HT-29 (cell line): ENCODE results near the gene RNU6-9. TPM values are rescaled to one million over a fixed set of nuclear protein-coding genes. Genes with fewer than 3 reads are reported as not detected.

ENCODE experiments used
- DNase-seq: peaks from one replicate; pipeline ENCODE4 v3.0.0-alpha.2; 2015; ENCODE audit warnings: low spot score
- total RNA-seq: library from RNA; depleted of rRNA; stranded (reverse); fragments of >200 nt; shearing (Covaris generic); gene quantifications from 2 replicates; pipeline ENCODE4 v1.2.3, GENCODE V29; 2014

Gene RNU6-9
- total RNA-seq, 1 experiment from 2014 or later: not detected

DNA sequence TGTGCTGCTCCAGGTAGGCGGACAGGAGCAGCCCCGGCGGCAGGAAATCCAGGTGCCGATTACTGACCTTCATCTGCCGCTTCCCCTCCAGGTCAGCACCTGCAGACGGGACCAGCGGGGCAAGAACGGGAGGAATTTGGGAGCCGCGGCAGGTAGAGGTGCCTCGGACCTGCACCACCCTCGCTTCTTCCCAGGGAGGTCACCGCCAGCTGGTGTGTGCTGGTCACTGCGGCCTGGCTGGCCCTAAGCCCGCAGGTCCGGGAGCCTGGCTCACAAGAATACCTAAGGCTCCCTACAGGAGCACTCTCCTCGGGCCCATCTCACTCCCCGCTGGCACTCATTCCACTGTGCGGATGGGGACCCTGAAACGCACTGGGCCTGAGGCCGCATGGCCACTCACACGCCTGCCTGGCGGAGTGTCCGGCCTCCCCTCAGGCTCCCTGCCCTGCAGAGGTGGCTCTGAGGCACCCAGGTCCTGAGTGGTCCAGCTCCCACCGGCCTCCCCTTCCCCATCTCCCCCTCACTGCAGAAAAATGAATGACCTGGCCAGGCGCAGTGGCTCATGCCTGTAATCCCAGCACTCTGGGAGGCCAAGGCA, 4.3 kb downstream of the RNU6-9 start:
- DNase-seq: no peak

DNA sequence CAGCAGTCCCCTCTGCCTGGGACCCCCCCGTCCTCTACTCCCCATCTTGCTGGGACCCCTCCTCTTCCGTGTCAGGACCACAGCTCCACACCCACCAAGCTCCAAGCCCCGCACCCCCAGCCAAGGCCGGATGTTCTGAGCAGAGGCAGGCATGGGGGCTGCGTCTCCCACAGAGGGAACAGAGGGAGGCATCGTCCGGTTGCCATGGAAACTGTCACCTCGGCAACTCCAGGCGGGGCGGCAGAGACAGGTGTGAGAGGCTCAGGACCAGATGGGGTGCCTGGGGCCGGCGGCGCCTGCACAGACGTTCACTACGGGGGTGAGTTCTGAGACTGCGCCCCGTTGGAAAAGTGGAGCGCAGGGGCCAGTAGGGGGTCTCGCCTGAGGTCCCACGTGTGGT, 5.4 kb downstream of the RNU6-9 start:
- DNase-seq: no peak

DNA sequence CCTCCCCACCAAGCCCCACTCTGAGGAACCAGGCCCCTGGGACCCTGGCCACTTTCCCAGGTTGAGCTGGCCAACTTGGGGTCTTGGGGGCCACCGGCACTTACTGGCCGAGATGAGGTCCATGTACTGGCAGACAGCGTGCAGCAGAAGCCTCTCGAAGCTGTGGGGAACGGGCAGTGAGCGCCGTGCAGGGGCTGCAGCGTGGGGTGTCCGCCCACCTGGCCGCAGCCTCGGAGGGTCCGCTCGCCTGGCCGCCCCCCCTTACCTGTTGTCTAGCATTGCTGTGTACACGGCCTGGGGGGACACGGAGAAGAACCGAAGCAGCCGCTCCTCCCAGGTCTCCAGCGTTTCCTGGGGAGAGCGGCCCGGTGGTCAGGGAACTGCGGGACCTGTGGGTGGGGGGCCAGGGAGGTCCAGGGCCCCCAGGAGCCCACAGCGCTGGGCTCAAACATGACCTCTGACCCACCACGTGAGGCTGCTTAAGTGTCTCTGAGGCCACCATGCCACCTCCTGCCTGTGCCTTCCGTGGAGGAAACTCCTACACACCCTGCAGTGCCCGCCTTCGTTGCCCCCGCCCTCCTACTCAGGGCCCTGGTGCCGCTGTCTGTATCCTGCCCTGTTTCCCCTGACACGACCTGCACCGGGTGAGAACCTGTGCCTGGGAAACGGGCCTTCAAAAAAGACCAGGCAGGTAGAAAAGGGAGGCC, 6.2 kb downstream of the RNU6-9 start:
- DNase-seq: no peak

DNA sequence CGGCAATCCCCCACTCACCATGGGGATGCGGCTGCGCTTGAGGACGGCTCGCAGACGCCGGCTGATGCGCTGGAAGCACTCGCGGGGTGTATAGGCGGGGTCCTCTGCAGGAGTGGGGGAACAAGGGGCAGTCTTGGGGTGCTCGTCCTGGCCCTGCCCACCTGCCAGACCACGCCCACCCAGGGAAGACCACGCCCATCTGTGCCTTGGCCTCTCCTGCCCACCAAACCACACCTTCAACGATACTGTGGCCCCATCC, 6.7 kb downstream of the RNU6-9 start:
- DNase-seq: no peak

DNA sequence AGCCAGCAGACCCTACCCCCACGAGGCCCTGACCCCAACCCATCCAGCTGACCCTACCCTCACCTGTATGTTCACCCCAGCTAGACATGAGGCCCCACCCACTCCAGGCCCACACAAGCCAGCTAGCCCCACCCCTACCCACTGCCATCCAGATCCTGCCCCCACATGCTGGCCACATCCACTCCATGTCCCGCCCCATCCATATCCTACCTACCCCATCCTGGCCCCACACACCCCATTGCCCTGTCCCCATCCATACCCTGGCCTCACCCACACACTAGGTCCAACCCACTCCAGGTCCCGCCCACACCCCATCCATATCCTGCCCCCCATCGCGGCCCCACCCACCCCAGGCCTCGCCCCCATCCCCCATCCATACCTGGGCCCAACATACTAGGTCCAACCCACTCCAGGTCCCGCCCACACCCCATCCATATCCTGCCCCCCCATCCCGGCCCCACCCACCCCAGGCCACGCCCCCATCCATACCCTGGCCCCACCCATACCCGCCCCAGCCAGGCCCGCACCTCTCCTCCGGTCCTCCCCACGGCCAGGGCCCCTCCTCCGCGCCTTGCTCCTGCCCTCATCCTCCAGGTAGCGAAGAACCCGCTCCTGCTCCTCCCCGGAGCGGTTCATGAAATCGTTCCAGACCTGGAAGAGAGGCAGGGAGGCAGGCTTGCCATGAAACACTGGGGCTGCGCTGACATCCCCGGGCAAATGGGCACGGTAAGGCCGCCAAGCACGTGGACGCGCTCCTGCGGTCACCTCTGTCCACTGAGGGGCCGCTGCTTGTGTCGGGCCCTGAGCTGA, 7.2 kb downstream of the RNU6-9 start:
- DNase-seq: no peak

DNA sequence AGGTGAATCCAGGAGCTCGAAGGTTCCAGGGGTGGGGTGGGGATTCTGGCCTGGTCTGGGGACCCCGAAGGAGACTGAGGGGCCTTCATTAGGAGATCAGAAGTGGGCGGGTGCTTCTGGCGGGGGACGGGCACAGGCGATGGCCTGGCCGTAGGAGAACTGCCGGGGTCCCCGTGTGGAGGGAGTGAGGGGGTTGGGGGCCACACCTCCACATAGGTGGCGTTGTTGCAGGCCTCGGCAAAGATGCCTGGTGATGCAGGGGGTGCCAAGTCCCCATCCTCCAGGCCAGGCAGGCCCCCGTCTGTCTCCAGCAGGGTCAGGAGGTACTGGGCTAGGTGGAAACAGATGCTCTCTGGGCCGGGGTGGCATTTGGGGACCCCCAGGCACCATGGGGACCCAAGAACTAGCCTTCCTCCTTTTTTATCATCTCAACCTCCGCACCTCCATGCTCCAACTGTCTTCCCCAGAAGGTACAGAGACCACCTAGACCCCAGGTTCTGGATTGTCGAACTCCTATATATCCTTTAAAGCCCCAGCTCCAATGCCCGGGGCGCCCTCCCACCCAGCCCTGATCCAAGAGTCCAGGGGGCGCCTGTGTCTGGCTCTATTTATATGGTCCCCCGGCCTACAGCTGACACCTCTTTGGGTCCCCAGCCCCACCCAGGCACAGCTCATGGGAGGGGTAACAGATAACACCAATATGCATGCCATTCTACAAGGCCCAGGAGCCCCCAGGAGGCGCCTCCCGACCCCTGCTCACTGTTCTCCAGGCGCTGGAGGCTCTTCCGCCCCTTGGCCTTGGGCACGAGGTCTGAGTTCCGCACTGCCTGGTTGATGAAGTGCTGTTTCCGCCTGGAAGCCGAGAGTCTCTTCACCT, 8.2 kb downstream of the RNU6-9 start:
- no peak for DNase-seq

DNA sequence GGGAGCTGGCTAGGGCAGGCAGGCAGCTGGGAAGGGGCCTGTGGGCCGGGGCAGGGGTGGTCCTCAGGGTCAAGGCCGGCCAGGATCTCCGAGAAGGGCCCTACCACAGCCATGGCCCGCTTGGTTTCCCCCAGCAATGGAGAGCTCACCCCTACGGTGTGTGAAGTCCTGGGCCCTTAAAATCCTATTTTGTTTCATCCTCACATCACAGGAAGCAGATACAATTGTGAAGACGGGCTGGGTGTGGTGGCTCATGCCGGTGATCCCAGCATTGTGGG, 8.7 kb downstream of the RNU6-9 start:
- no peak for DNase-seq

DNA sequence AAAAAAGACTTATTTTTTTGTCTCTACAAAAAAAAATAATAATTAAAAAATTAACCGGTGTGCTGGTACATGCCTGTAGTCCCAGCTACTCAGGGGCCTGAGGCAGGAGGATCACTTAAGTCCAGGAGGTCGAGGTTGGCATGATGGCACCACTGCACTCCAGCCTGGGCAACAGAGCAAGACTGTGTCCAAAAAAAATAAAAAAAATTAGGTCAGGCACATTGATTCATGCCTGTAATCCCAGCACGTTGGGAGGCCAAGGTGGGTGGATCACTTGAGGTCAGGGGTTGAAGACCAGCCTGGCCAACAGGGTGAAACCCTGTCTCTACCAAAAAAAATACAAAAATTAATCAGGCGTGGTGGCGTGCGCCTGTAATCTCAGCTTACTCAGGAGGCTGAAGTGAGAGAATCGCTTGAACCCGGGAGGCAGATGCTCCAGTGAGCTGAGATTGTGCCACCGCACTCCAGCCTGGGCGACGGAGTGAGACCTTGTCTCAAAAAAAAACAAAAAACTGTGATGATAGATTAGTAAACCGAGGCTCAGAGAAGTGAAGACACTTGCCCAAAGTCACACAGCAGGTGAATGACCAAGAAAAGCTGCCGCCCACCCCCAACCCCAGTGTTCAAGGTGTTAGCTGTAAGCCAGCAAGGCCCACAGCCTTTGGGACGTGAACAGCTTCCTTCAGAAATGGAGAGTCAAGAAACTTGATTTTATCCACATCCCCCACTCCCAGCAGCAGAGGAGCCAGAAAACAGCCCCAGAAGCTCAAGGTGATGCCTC, 9.4 kb downstream of the RNU6-9 start:
- DNase-seq: no peak

DNA sequence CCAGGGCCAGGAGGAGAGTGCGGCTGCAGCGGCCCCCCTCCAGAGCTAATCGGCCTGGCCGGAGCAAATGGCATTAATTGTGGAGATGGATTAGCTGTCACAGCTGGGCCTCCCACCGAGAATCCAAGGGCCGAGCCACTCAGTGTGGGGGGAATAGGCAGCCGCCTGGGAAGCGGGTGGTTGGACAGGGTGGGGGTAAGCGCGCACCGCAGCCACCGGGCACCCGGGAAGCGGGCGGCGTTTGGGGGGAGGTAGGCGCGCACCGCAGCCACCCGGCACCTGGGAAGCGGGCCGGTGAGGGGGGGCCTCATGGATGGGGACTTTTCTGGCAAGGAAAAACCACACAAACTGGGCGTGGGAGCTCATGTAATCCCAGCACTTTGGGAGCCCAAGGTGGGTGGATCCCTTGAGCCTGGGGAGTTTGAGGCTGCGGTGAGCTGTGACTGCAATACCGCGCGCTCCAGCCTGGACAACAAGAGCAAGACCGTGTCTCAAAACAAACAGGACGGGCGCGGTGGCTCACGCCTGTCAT, 10.0 kb downstream of the RNU6-9 start:
- no peak for DNase-seq

DNA sequence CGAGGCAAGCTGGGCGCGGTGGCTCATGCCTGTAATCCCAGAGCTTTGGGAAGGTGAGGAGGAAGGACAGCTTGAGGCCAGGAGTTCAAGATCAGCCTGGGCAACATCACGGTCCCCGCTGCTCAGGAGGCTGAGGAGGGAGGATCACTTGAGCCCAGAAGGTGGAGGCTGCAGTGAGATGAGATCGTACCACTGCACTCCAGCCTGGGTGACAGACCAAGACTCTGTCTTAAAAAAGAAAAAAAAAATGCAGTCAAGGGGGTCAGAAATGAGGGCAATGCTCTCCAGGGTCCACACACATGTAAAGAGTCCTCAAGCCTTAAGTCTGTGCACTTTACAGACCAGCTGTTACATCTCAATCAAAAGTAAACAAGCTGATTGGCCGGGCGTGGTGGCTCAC, 11.3 kb downstream of the RNU6-9 start:
- no peak for DNase-seq

DNA sequence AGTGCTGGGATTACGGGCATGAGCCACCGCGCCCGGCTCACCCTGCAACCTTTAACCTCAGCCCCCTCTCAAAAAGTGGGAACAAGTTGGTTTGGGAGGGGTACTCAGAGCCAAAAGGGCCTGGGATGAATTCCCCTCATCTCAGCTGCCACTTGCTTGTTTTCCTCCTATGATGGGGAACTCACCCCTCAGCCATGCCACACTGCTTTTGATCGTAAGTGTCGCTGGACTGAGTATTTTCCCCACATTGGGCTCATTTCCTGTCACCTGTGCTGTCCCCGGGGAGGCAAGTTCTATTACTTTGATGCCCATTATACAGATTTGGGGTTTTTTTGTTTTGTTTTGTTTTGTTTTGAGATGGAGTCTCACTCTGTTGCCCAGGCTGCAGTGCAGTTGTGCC, 13.2 kb downstream of the RNU6-9 start:
- DNase-seq: no peak

DNA sequence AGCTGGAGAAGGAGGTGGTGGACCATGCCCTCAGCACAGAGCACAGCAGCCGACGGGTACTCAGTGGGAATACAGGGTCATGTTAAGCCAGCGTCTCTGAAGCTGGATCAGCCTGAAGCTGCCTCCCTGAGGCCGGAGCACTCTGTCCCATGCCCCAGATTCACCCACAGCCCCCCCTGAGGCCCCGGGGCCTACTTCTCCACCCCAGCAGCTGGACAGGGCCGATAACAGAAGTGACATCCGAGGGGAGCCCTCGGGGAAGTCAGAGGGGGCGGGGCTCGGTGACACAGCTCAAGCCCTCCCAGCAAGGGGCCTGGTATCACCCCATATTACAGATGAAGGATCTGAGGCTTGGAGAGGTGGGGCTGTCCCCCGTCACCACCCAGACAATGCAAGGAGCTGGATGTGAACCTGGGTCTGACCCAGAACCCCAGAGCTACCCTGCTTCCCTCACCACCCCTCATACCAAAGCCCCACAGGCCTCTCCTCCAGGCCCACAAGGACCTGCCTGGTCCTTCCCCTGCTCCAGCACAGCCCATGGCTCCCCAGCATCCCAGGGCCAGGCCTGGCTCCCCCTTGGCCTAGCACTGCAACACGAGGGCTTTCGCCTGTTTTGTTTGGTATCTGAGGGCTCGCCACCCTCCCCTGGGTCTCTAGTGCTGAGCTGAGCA, 14.0 kb downstream of the RNU6-9 start:
- no peak for DNase-seq

DNA sequence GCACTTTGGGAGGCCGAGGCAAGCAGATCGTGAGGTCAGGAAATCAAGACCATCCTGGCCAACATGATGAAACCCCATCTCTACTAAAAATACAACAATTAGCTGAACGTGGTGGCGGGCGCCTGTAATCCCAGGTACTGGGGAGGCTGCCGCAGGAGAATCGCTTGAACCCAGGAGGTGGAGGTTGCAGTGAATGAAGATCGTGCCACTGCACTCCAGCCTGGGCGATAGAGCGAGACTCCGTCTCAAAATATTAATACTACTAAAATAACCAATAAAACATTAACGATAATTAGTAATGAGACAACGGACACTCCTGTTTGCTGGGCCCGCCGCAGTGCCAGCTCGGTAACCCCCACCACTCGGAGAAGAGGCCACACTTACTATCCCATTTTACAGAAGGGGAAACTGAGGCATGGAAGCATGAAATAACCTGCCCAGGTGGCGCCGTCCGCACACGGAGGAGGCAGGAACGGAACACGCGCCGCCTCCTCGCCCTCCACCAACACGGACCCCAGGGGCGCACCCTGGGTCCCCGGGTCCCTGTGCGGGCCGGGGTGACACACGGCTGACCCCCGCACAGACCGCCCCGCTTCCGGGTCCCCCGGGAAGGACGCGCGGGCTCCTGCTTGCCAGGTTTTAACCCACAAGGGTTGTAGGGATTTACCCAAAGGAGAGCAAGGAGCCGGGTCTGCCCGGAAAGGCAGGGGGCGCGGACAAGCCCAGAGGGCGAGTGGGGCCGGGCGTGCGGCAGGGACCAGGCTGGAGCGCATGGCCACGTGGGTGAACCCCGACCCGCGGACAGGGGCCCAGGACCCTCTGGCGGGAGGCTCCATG, 18.1 kb downstream of the RNU6-9 start:
- no peak for DNase-seq

DNA sequence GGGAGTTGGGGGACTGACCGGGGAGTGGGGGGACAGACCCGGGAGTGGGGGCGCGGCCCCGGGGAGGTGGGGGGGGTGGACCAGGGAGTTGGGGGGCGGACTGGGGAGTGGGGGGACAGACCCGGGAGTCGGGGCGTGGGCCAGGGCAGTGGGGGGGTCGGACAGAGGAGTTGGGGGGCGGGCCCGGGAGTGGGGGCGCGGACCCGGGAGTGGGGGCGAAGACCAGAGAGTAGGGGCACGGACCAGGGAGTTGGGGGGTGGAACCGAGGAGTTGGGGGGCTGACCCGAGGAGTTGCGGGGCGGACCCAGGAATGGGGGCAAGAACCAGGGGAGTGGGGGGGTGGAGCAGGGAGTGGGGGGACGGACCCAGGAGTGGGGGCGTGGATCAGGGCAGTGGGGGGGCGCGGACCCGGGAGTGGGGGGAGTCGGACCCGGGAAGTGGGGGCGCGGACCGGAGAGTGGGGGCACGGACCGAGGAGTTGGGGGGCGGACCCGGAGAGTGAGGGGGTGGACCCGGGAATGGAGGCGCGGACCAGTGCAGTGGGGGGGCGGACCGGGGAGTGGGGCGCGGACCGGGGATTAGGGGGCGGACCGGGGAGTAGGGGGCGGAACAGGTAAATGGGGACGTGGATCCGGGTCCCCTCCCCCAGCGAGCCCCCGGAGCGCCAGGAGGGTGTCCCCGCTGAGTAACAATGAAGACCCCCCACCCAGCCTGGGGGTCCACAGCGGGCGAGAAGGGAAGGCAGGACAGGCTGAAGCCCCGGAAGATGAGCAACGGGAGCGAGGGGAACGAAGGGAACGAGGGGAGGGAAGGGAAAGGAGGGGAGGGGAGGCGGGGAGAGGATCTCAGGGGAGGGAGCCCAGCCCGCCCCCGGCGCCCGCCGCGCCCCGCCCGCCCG, 19.1 kb downstream of the RNU6-9 start:
- no peak for DNase-seq

DNA sequence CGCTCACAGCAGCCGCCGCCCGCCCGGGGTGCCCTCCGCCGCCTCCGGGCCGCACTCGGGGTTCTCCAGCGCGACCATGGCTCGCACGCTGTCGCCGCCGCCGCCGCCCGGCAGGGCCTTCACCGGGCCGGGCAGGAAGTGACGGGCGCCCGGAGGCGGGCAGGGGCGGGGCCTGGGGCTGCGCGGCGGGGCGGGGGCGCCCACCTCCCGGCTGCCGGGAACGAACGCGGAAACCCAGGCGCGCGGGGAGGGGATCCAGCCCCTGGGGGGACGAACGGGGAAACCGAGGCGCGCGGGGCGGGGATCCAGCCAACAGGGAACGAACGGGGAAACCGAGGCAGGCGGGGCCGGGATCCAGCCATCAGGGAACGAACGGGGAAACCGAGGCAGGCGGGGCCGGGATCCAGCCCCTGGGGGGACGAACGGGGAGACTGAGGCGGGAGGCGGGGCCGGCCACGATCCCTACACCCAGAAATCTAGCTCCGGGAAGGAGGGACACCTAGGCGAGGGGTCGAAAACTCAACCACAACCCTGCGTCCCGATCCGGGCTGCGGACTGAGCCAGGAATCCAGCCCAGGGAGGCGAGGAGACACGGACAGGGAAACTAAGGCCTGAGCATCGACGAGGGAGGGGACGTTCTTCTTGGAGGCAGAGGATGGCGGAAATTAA, 19.9 kb downstream of the RNU6-9 start, which contains the start of gene R3HDM4:
Gene R3HDM4, minus strand, starts transcription at position 140 of the 669 bp plus-strand sequence. Its CDS starts 62 bp downstream, at position 78.
- DNase-seq: no peak

DNA sequence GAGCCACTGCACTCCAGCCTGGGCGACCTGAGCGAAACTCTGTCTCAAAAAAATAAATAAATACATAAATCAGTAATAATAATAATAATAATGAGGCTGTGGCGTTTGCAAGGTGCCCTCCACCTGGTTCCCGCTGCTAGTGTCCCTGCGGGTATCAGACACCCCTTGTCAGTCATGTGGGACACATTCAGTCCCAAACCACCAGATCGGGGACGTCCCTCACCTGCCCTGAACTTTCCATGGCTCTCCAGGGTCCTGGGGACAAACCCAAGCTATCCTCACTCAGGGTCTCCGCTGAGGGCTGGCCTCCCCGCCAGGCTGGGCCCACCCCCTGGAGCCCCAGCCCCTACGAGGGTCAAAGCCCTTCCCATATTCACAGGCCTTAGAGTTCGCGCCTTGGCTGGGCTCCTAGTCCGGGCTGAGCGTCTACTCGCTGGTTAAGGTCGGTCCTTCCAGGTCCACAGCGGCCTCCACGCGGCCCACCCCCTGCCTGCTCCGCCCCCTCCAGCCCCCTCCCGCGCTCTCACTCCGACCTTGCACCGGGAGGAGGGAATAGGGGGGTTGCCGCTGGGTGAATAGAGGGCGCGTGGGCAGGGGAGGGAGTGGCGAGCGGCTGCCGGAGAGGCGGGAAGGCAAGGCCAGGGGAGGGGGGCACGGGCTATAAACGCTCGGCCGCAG, 23.5 kb downstream of the RNU6-9 start:
- DNase-seq: no peak
